Measurements from ENCODE around the gene FOXP1. TPM values are rescaled to one million over a fixed set of nuclear protein-coding genes. Genes with fewer than 3 reads are reported as not detected.

The FOXP1 gene
- total and polyA plus RNA-seq, 9 of the 15 experiments (the other 6 are each of a cell fraction or from before 2014, with no cell fraction given) = 7.7 to 34.5 (median 13.7) TPM

- TF ChIP-seq HEY1 (CRISPR knock-in tag; IDR thresholded peaks at IDR 0.05; ENCODE audit: borderline replicate concordance) (no peak), ZNF347 (CRISPR knock-in tag; IDR thresholded peaks at IDR 0.05; ENCODE audit: low read depth) (no peak), ZNF436 (CRISPR knock-in tag; IDR thresholded peaks at IDR 0.05) (no peak), FOXA1 (IDR thresholded peaks at IDR 0.05; ENCODE audit: borderline replicate concordance) (no peak), ZNF217 (CRISPR knock-in tag; IDR thresholded peaks at IDR 0.05) (no peak), KAT7 (CRISPR knock-in tag; IDR thresholded peaks at IDR 0.05; ENCODE audit: borderline replicate concordance) (no peak), ZNF12 (CRISPR knock-in tag; IDR thresholded peaks at IDR 0.05) (no peak)
Measured at GRCh38 chr3:70989174-70989573, 594.4 kb downstream of the FOXP1 start (continued).

GRCh38 chr3:70988111-70988510 lies 595.4 kb downstream of the FOXP1 start:
- H3K9me3 ChIP-seq (replicated peaks; ENCODE audit: control insufficient read depth, insufficient read depth, low read depth, low read length) = no peaks in the 10 kb centered on the region
- peaks cover 60% of the 10 kb centered on the region; the same call in 1 of the 3 replicates for H3K36me3 ChIP-seq (ENCODE audit: control insufficient read depth, insufficient read depth, low read length)
- intact Hi-C loops (cut with micrococcal nuclease) = no loop called here
- WGBS (ENCODE audit: insufficient coverage, low coverage, missing lambda C conversion rate) = 96% methylated on average over 4 of the region's 4 CpGs
- no peak overlapping the region for H3K27ac ChIP-seq (ENCODE audit: extremely low read depth, low read depth, low read length)
- no peak overlapping the region for H3K4me2 ChIP-seq (ENCODE audit: insufficient read depth, low read length)
- ATAC-seq (no peak), FAIRE-seq (no peak), DNase-seq (ENCODE audit: extremely low read depth in 1 of 4, low spot score in 3 of 4) (no peak)
- no peak overlapping the region for H3K4me3 ChIP-seq
- no peaks in the 10 kb centered on the region for H3K79me2 ChIP-seq (ENCODE audit: control insufficient read depth, insufficient read depth, low read length)
- no peak overlapping the region for H2AFZ ChIP-seq (ENCODE audit: low read depth, low read length)
- H3K27me3 ChIP-seq (ENCODE audit: control insufficient read depth in 2 of 2, insufficient read depth in 2 of 2, low read length in 2 of 2) = no peaks in the 10 kb centered on the region
- no peaks in the 10 kb centered on the region for H3K9me1 ChIP-seq (ENCODE audit: control insufficient read depth, insufficient read depth, low read length)
- no peaks in the 10 kb centered on the region for H3K4me1 ChIP-seq (replicated peaks in 1 of 2; ENCODE audit: control insufficient read depth in 2 of 2, insufficient read depth in 2 of 2, low read length in 2 of 2)
- in situ Hi-C loops (cut with MboI) = no loop called here
- CTCF ChIA-PET (ENCODE audit: low intra/inter-chr PET ratio) = no interaction called here
- no peak overlapping the region for H3K9ac ChIP-seq (ENCODE audit: insufficient read depth in 1 of 2, low read depth in 2 of 2, low read length in 2 of 2)
- H4K20me1 ChIP-seq (replicated peaks; ENCODE audit: control insufficient read depth, insufficient read depth, low read length) = no peaks in the 10 kb centered on the region
- BruUV-seq (replicated peaks) = no TSS peak
- POLR2A ChIA-PET = interaction anchor here (0.6 kb wide), 1 partner anchor 669 kb away, joined by 3 read pairs; no protein-coding TSS in a partner anchor
- TF ChIP-seq HOMEZ (CRISPR knock-in tag; IDR thresholded peaks at IDR 0.05) (no peak), RREB1 (CRISPR knock-in tag; IDR thresholded peaks at IDR 0.05) (no peak), TGIF2 (CRISPR knock-in tag; IDR thresholded peaks at IDR 0.05) (no peak), ZNF140 (CRISPR knock-in tag; IDR thresholded peaks at IDR 0.05) (no peak), NBN (IDR thresholded peaks at IDR 0.05; ENCODE audit: low read depth) (no peak)
